Activated T-cell treated with anti-CD3 and anti-CD28 coated beads, Interleukin-2, amount 50 U/mL, for 24 hours (primary cell): Measurements from ENCODE around the gene SECISBP2L.
A peak's percentile ranks its signal among the peaks of the same experiment; 100 is the strongest.

Source experiments
- DNase-seq: peaks from one replicate; pipeline ENCODE4 v3.0.0-alpha.2; 2020
- H3K27ac Mint-ChIP-seq: 2 replicates; pipeline ENCODE4 v1.8.0; 2020; ENCODE audit warnings: mild to moderate bottlenecking, mixed read lengths
- H3K27me3 Mint-ChIP-seq: 2 replicates; pipeline ENCODE4 v1.8.0; 2020; ENCODE audit warnings: mixed read lengths
- H3K36me3 Mint-ChIP-seq: 2 replicates; pipeline ENCODE4 v1.8.0; 2020; ENCODE audit warnings: low read depth, mixed read lengths
- H3K4me1 Mint-ChIP-seq: 2 replicates; pipeline ENCODE4 v1.8.0; 2020; ENCODE audit warnings: low read depth, mixed read lengths
- H3K4me3 Mint-ChIP-seq: 2 replicates; pipeline ENCODE4 v1.8.0; 2020; ENCODE audit warnings: mild to moderate bottlenecking, moderate library complexity, mixed read lengths
- H3K9me3 Mint-ChIP-seq: 2 replicates; pipeline ENCODE4 v1.8.0; 2020; ENCODE audit warnings: mixed read lengths

SECISBP2L gene

DNA sequence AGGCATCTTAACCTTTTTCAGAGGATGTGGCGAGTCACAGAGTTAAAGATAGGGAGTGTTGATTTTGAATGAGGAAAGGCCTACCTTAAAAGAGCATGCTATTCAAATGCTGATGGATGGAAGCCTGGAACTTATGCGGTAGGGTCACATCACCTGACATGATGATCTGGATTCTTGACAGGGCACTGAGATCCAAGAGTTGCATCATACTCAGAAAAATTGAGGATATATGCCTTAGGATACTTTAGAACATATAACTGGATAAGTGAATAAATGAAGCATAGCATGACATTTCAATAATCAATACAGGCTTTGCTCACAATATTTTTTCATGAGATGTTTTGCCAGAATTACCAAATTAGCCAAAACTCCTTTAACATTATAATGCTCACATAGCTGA lies 20.1 kb upstream of the SECISBP2L start:
- no peak for DNase-seq
- Mint-ChIP-seq H3K27me3 (peaks cover 17% of the 10 kb centered on the region), H3K27ac (no peak overlapping the region), H3K4me1 (peaks cover under 1% of the 10 kb centered on the region), H3K4me3 (no peak overlapping the region), H3K9me3 (no peaks in the 10 kb centered on the region), H3K36me3 (no peaks in the 10 kb centered on the region)

DNA sequence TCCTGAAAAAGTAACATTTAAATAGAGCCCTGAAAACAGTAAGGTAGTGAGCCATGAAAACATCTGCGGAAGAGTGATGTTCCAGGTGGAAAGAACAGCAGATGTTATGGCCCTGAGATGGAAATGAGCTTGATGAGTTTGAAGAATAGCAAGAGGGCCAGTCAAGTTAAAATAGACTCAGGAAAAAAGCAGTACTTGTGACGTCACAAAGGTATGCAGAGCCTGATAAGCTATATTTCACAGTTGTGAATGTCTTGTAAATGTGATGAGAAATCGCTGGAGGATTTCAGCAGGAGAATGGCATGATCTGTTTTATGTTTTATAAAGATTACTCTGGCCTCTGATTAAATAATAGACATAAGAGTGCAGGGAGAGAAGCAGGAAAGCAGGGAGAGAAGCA lies 18.6 kb upstream of the SECISBP2L start:
- Mint-ChIP-seq H3K4me3 (no peak overlapping the region), H3K27me3 (peaks cover 10% of the 10 kb centered on the region), H3K4me1 (peaks cover 11% of the 10 kb centered on the region), H3K9me3 (no peaks in the 10 kb centered on the region), H3K27ac (no peak overlapping the region), H3K36me3 (no peaks in the 10 kb centered on the region)
- no peak for DNase-seq

DNA sequence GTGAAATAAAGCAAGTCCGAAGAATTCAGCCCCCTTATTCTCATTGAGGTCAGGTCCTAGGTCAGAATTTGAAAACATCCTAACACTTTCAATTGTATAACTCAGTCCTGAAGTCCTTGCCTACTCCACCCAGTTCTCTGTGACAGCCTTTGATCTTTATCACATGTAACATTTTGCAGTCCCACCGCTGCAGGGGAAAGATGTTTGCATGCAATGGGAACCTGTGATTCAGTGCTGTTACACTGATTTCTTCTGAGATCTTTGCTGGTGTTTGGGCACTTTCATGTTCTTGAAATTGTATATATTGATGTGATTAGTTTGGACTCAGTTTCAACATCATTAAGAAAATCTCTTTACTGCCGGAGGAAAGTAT lies 18.0 kb upstream of the SECISBP2L start:
- no peak for DNase-seq
- no peak overlapping the region for H3K27ac Mint-ChIP-seq
- no peaks in the 10 kb centered on the region for H3K36me3 Mint-ChIP-seq
- peaks cover 4% of the 10 kb centered on the region for H3K27me3 Mint-ChIP-seq
- no peak overlapping the region for H3K4me3 Mint-ChIP-seq
- peaks cover 14% of the 10 kb centered on the region for H3K4me1 Mint-ChIP-seq
- no peaks in the 10 kb centered on the region for H3K9me3 Mint-ChIP-seq

DNA sequence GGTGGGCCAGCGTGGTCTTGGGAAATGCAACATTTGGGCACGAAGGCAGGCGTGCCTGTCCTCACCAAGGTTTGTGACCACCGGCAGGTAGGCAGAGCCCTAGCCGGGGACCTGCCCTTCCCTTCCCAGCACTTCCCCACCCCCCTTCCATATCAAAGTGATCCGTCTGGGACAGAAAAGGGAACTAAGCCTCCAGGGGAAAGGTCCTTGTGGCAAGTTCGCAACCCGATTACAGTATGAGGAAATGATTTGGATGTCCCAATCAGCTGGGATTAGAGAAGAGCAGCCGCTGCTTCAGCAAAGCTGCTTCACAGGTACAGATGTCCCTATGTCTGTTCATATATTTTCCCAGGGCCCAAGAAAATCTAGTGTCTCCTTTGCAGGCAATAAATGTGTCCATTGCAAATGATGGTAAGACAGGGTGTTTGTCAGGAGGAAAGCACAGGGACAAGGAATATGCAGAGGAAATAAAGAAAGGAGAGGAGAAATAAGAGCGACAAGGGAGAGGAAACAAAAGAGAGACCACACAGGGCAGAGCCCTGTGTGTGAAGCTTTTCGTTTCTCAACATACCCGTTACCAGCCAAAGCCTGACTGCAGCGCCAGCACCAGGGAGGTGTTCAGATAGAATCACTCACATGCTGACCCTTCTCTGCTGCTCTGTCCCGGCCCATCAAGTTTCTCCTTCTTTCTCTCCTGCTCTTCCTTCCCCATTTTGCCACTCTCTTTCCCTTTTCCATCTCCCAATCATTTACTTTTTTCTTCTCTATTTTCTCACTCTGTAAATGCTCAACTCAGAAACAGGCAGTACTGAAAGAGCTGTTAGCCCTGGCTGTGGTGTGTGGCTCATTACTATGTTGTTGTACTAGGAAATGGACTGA lies 17.4 kb upstream of the SECISBP2L start:
- Mint-ChIP-seq H3K27ac (no peak overlapping the region), H3K36me3 (no peaks in the 10 kb centered on the region)
- DNase-seq, result no peak

DNA sequence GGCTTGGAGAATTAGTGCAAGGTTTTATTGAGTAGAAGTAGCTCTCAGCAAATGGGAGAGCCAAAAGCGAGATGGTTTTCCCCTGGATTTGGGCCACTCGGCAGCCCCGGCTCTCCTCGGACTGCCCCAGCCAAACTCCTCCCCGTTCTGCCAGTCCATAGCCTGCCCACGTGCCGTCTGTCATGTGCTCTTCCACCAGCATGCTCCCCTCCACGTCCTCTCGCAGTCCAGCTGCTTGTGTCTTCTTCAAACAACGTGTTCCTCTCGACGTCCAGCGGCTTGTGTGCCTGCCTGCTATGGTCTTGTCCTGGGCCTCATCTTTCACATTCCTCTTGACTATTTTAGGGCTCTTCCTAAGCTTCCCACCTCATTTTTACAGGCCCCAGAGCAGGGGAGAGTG lies 16.7 kb upstream of the SECISBP2L start:
- no peak overlapping the region for H3K27ac Mint-ChIP-seq
- H3K27me3 Mint-ChIP-seq, result peaks cover 2% of the 10 kb centered on the region
- H3K4me3 Mint-ChIP-seq, result no peak overlapping the region
- no peaks in the 10 kb centered on the region for H3K36me3 Mint-ChIP-seq
- peaks cover 14% of the 10 kb centered on the region for H3K4me1 Mint-ChIP-seq
- H3K9me3 Mint-ChIP-seq, result no peaks in the 10 kb centered on the region
- no peak for DNase-seq

More for the DNA sequence above, 17.4 kb upstream of the SECISBP2L start:
- Mint-ChIP-seq H3K27me3 (peaks cover 2% of the 10 kb centered on the region), H3K4me1 (peaks cover 14% of the 10 kb centered on the region), H3K4me3 (no peak overlapping the region), H3K9me3 (no peaks in the 10 kb centered on the region)

DNA sequence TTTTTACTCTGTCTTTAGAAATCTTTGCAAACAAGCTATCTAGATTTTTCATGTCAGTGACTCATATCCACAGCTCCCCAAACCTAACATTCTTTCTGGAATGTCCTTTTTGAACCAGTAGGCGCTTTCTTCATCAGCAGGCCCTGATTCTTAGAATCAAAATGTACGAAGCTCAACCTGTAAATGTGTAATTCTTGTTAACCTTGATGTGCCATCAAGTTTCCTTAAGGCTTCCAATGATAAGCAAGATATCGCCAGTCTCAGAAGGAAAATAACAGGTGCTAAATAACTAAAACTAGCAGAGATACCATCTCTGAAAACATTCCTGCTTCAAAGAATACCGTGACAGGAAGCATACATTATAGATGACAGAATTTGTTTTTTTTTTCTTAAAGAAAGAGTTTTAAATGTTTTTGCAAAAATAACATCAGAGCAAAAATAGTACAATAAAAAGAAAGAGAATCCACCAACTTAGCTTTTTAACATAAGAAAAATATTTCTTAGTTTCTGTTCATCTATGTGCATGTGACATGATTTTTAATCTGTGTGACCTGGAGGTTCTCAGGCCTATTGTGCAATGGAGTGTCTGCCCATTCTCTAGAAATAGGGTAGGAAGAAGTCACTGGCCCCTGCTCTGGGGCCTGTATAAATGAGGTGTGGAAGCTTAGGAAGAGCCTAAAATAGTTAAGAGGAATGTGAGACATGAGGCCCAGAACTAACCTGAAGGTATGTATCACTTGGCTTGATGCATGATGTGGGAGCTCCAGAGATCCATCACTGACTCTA lies 14.7 kb upstream of the SECISBP2L start:
- Mint-ChIP-seq H3K4me3 (no peak overlapping the region), H3K27ac (peak overlapping the region; percentile 67), H3K9me3 (no peaks in the 10 kb centered on the region), H3K4me1 (peaks cover 14% of the 10 kb centered on the region), H3K36me3 (no peaks in the 10 kb centered on the region), H3K27me3 (no peaks in the 10 kb centered on the region)
- DNase-seq, result no peak

DNA sequence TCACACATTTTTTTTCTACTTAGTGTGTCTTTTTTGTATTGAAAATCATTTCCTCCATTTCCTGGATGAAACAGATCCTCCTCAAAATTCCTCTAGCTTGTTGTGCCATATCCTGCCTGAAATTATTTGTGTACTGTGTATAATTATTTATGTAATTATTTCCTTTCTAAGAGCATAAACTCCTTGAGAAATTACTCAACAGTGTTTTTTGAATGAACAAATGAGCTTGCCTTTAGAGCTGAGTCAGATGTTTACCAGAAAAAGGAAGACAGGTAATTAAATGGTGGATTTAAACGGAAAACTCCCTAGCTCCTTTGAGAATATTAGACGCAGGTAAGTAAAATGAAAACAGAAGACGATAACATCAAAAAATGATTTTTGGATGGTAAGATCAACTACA lies 13.2 kb upstream of the SECISBP2L start:
- no peaks in the 10 kb centered on the region for H3K27me3 Mint-ChIP-seq
- H3K27ac Mint-ChIP-seq, result no peak overlapping the region
- H3K4me1 Mint-ChIP-seq, result peaks cover 14% of the 10 kb centered on the region
- H3K36me3 Mint-ChIP-seq, result no peaks in the 10 kb centered on the region
- H3K4me3 Mint-ChIP-seq, result no peak overlapping the region
- no peaks in the 10 kb centered on the region for H3K9me3 Mint-ChIP-seq
- DNase-seq, result no peak

DNA sequence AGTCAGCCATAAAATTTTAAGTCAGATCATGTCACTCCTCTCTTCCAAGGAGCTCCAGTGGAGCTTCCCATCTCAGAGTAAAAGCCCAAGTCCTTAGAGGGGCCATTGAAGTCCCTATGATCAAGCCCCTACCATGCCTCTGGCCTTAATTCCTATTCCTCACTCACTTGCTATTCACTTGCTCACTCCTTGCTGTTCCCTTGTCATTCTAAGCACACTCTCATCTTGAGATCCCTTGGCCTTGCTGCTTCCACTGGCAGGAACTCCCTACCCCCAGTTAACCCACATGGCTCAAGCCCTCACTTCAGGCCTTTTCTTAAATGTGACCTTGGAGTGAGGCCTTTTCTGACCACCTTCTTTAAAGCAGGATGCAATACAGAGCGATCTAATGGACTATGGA lies 12.3 kb upstream of the SECISBP2L start:
- DNase-seq, result no peak

DNA sequence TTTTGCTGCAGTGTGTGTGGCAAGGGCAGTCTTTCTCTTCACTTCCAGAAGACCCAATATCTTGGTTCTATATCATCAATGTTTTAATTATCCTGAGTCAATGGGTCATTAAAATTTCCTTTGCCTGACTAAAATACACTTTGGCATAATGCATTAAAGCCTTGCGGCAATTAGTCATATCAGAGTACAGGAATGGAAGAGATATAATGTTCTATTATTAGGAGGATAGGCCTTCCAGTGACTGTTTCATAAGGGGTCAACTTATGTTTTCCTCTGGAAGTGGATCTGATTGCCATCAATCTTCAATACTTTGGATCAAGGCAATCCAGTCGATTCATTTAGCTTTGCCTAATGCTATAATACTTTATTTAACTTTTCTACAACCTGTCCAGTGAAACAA lies 9.4 kb upstream of the SECISBP2L start:
- Mint-ChIP-seq H3K27ac (no peak overlapping the region), H3K4me3 (no peak overlapping the region), H3K9me3 (no peaks in the 10 kb centered on the region), H3K27me3 (no peaks in the 10 kb centered on the region), H3K4me1 (peaks cover 6% of the 10 kb centered on the region), H3K36me3 (no peaks in the 10 kb centered on the region)
- DNase-seq, result no peak

More for the DNA sequence above, 12.3 kb upstream of the SECISBP2L start:
- H3K27me3 Mint-ChIP-seq, result no peaks in the 10 kb centered on the region
- peaks cover 14% of the 10 kb centered on the region for H3K4me1 Mint-ChIP-seq
- no peaks in the 10 kb centered on the region for H3K36me3 Mint-ChIP-seq
- H3K27ac Mint-ChIP-seq, result no peak overlapping the region
- H3K4me3 Mint-ChIP-seq, result no peak overlapping the region
- H3K9me3 Mint-ChIP-seq, result no peaks in the 10 kb centered on the region

DNA sequence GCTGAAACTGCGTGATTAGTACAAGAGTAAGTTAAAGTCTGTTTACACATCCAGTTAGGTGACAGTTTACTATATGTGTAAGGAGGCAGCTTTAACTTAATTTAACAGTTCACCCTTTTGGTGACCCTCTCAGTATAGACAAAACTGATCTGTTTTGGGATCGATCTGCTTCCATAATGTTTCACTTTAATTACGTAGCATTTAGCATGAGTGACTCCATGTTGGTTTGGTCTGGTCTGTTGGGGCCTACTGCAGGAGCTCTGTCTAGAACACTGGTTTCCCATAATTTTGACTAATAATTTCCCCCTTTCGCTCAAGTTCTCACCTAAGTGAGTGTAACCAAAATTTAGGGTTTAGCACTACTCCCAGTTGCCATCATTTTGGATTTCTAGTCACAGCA lies 6.4 kb upstream of the SECISBP2L start:
- Mint-ChIP-seq H3K4me3 (no peak overlapping the region), H3K36me3 (no peaks in the 10 kb centered on the region), H3K4me1 (no peaks in the 10 kb centered on the region), H3K9me3 (no peaks in the 10 kb centered on the region), H3K27me3 (no peaks in the 10 kb centered on the region), H3K27ac (no peak overlapping the region)
- no peak for DNase-seq

DNA sequence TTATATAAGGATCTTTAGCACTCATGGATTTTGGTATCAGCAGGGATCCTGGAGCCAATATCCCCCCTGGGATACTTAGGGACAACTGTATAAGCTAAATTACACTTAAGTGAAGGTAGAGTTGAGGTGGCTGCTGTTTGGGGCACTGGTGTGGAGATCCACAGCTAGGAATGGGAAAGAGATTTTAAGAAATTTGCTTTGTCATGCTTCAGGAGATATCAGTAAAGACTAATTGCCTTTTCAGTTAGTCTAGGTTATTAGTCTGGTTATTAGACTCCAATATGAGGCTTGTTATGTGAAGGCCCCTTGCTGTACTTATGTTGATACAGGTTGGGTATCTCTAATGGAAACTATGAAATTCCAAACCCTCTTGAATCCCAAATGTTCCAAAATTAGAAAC lies 1.2 kb upstream of the SECISBP2L start:
- Mint-ChIP-seq H3K27me3 (no peaks in the 10 kb centered on the region), H3K36me3 (peaks cover 12% of the 10 kb centered on the region), H3K4me3 (no peak overlapping the region), H3K27ac (no peak overlapping the region), H3K9me3 (no peaks in the 10 kb centered on the region), H3K4me1 (peaks cover 22% of the 10 kb centered on the region)
- DNase-seq, result no peak

DNA sequence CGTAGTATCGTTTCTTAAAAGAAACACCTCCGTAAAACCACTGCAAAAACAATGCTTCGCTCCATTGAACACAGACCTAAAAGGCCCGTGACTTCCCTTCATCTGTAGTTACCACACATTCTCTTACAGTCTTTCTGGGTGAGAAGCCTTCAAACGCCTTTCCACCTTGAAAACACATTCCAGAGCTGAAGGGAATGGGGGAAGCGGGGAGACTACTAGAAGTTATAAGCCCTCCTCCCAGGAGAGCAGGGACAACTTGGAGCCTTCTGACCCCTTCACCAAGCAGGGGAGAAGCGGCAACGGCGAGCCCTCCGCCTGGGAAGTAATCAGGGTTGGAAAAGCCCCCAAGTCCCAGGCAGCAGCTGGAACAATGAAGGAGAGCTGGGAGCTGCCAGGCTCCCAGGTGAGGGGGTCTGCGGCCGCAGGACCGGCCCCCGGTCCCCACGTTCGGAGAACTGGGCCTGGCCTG lies 461 bp downstream of the SECISBP2L start:
- DNase-seq, result no peak
- H3K27ac Mint-ChIP-seq, result peak overlapping the region; percentile 90
- peaks cover 12% of the 10 kb centered on the region for H3K36me3 Mint-ChIP-seq
- H3K27me3 Mint-ChIP-seq, result no peaks in the 10 kb centered on the region
- no peaks in the 10 kb centered on the region for H3K9me3 Mint-ChIP-seq
- H3K4me3 Mint-ChIP-seq, result peak overlapping the region; percentile 91
- peaks cover 35% of the 10 kb centered on the region for H3K4me1 Mint-ChIP-seq

DNA sequence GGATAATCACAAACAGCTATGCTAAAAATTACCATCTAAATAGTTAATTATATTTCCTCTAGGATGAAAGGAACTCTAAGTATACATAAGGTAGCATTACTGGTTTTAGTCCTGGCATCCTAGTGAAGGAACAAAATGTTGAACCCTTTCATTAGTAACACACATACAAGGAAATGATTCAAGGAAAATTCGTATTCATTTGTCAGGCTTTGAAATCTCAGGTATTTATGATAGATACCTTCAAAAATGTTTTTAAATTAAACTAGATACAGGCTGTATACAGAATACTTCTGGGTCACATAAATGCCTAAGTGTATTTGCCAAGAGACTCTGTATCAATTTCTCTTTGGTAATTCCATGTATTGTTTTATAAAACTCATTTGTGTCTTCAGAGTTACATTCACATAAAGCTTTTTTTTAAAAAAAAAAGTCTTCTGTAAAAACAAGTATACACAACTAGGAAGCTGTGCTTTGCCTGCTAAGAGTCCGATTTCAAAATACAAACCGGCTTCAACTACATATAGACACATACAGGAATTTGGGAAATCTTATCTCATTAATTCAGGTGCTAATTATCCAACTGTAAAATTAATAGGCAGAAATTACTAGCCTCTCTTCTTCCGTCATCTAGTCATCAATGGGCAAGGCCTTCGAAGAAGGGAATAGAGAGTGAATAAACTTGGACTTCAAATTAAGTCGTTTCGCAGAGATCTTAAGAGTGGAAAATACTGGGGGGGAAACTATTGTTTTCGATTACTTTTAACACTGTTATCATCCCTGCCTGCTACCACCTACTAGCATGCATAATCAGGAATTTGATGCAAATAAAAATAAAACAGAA lies 1.3 kb downstream of the SECISBP2L start:
- Mint-ChIP-seq H3K36me3 (peaks cover 12% of the 10 kb centered on the region), H3K4me1 (peaks cover 38% of the 10 kb centered on the region), H3K27ac (peak overlapping the region; percentile 90), H3K9me3 (no peaks in the 10 kb centered on the region), H3K27me3 (no peaks in the 10 kb centered on the region), H3K4me3 (peak overlapping the region; percentile 91)
- DNase-seq, result no peak

DNA sequence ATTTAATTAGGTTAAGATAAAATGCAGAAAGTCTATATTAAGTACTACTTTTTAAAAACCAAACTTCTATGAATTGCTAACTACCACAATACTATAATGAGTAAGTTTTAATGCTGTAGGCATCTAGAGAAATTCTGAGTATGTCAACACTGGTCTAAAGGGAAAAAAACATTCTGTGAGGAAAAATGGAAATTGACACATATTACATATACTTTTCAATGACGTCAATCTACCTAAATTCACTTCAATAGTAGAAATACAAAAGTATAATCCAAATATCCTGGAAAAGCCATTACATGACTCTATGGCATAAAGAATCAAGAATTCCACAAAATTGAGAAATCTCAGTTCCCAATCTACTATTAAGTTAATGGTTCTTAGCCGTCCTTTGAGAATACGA lies 2.2 kb downstream of the SECISBP2L start:
- DNase-seq, result no peak
- Mint-ChIP-seq H3K4me3 (peak overlapping the region; percentile 91), H3K36me3 (peaks cover 12% of the 10 kb centered on the region), H3K4me1 (peaks cover 44% of the 10 kb centered on the region), H3K27ac (no peak overlapping the region), H3K9me3 (no peaks in the 10 kb centered on the region), H3K27me3 (no peaks in the 10 kb centered on the region)
